GM19025 (cell line): Measurements from ENCODE around the gene DNAJB2.
A peak's percentile ranks its signal among the peaks of the same experiment; 100 is the strongest.
"Not testable (repeated sequence)": the region's sequence is repeated elsewhere in the genome, so short reads cannot be mapped to it uniquely, and the experiment has no call there.

ENCODE experiments used
- ATAC-seq: cut with Tn5 transposase; IDR thresholded peaks from one replicate; pipeline ENCODE4 v1.9.1; 2021; ENCODE audit warnings: mild to moderate bottlenecking, low read depth, moderate library complexity; ENCODE audit not compliant: unreplicated experiment

The DNAJB2 gene

DNA sequence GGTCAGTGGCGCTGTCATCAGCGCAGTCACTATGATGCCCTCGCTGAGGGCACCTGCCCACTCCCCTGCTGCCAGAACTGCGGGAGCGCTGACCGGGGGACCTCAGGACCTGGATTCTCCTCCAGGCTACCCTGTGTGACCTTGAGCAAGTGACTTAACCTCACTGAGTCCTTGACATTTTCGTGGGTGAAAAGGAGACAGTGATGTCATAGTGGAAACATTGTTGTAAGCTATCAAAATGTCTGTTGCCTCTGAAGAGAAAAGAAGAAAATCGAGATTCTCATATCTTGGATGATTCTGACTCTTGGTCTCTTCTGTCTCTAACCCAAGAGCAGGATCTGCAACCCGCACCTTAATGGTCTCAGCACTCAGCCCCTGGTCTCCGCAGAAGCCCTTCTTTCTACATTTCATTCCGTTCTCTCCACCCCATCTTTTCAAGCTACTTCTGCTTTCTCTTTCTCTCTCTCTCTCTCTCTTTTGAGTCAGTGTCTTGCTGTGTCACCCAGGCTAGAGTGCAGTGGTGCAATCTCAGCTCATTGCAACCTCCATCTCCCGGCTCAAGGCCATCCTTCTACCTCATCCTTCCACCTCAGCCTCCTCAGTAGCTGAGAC lies 24.5 kb upstream of the DNAJB2 start:
- peak; percentile 9 for ATAC-seq

DNA sequence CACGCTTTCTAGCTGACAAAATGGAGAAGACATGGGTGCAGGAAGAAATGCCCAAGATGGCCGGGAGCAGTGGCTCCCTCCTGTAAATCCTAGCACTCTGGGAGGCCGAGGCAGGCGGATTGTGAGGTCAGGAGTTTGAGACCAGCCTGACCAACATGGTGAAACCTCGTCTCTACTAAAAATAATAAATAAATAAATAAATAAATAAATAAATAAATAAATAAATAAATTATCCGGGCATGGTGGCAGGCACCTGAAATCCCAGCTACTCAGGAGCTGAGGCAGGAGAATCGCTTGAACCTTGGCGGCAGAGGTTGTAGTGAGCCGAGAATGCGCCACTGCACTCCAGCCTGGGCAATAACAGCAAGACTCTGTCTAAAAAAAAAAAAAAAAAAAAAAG lies 20.2 kb upstream of the DNAJB2 start:
- ATAC-seq: not testable (repeated sequence)

DNA sequence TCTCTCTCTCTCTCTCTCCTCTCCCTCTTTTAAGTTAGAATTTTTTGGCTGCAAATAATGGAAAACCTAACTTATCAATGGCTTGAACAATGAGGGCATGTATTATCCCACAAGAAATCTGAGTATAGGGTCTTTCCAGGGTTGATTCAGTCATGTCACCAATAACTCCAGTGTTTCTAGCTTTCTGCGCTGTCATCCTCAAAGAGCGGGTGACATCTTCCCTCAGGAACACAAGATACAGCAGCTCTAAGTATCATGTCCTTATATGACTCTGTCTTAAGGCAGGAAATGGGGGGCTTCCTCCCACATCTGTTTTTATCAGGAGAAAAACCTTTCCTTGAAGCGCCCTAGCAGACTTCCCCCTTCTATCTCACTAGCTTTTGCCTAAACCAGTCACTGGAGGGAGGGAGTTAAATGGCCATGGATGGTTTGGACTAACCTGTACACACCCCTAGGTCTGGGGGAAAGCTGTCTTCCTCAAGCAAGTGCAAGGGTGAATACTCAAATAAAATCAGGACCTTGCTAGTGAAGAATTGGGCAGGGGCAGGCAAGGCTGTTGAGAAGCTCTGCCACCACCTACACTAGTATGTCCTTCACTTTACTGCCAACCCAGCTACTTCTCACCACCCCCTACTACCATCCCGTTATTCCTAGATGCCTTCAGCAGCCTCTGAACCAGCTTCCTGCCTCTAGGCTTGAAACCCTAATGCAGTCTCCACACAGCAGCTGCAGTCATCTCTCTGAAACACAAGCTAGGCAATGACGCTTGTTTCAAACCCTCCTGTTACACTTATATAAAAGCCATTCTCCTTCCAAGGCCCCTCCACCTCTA lies 17.9 kb upstream of the DNAJB2 start:
- ATAC-seq: no peak

GRCh38 chr2:219266232-219266631 lies 12.9 kb upstream of the DNAJB2 start:
- ATAC-seq: no peak

DNA sequence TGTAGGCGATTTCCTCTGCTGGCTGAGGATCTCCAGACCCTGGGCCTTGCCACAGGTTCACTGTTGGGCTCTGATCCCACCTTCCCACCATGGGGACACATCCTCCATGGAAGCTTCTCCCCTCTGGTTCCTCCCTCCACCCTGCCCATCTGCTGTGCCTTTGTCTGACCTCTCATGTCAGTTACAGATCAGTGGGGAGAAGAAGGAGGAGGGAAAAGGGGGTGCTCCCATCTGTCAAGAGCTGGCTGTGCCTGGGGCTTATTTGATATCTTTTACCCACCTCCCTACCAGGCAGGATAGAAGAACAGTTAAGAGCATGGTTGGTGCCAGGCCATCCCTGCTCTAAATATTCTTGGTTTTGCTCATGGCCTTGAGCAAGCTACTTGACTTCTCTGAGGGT lies 12.3 kb upstream of the DNAJB2 start:
- no peak for ATAC-seq

DNA sequence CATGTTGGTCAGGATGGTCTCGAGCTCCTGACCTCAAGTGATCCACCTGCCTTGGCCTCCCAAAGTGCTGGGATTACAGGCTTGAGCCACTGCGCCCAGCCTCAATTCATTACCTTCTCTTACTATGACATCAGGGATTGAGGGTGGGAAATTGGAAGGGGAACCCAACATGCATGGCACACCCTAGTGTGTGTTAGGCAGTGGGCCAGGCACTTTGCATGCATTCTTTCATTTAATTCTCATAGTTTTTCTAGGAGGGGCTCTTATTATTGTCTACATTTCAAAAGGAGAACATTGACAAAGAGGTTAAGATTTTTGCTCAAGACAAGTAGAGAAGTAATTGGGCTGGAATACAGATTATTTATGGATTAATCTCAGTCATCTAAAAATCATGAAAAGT lies 10.9 kb upstream of the DNAJB2 start:
- no peak for ATAC-seq

- ATAC-seq: no peak
Observed at GRCh38 chr2:219269362-219270054, 9.7 kb upstream of the DNAJB2 start.

- no peak for ATAC-seq
Observed at GRCh38 chr2:219270055-219270372, 9.2 kb upstream of the DNAJB2 start.

GRCh38 chr2:219271021-219271420 lies 8.1 kb upstream of the DNAJB2 start:
- ATAC-seq: no peak

DNA sequence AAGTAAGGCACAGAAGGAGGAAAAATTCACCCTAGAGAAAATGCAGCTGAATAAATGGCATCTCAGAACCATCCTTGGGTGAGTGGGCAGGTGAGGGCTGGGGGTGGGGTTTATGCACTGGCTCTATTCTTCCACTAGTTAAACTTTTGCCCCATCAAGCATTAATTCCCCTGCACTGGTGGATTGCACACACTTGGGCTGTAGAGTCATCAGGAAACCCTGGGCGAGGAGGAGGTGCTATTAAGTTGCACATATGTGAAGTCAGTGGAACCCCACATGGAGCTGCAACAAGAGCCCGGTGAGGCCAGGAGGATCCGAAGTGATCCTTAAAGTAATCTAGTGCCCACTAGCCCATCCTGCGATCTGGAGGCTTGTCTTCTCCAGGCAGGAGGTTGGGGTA lies 6.8 kb upstream of the DNAJB2 start:
- no peak for ATAC-seq

DNA sequence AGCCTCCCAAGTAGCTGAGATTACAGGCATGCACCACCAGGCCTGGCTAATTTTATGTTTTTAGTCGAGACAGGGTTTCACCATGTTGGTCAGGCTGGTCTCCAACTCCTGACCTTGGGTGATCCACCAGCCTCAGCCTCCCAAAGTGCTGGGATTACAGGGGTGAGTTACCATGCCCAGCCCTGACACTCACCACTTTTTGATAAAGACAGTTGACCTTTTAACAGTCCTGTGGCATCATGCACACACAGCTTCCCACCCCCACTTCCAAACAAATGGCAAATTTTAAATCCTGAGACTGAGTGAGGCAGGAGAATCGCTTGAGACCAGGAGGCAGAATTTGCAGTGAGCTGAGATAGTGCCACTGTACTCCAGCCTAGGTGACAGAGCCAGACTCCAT lies 6.2 kb upstream of the DNAJB2 start:
- no peak for ATAC-seq

DNA sequence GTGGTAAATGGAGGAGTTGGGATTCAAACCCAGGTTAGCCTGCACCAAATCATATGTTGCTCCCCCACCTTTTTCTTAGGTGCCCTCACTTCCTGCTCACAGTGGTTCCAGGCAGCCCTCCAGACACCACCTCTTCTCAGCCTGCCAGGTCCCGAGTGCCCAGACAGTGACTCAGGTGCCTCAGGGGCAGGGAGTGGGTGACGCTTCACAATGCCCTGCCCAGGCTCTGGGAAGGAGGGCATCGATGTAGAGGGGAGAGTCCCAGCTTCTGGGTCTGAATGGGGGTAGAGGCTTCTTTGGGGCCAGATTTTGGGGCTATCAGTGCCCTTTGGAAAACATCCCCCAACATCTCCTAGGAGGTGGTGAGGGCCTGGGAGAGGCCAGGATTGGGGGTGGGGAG lies 5.2 kb upstream of the DNAJB2 start:
- no peak for ATAC-seq

- no peak for ATAC-seq
Observed at GRCh38 chr2:219274361-219274921, 4.7 kb upstream of the DNAJB2 start.

- no peak for ATAC-seq
Observed at GRCh38 chr2:219277703-219278654, 1.2 kb upstream of the DNAJB2 start.

DNA sequence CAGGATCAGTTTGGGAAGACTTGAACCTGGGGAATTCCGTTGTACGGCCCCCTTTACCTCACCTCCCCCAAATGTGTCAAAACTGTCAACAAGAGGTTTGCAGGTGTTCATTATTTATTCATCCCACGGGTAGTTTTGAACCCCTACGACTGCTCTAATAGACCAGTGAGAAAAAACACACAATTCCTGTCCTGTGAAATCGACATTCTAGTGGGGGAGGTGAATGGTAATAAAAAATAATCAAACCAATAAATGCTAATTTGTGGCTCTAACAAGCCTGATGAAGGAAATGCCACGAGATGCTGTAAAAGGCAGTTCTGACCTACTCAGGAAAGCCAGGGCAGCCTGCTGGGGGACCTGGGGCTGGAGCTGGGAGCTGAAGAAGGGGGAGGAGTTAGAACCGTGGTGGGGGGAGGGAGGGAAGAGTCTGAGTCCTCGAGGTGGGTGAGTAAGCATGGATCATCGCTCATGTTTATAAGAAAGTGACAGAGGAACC lies 463 bp upstream of the DNAJB2 start:
- no peak for ATAC-seq

DNA sequence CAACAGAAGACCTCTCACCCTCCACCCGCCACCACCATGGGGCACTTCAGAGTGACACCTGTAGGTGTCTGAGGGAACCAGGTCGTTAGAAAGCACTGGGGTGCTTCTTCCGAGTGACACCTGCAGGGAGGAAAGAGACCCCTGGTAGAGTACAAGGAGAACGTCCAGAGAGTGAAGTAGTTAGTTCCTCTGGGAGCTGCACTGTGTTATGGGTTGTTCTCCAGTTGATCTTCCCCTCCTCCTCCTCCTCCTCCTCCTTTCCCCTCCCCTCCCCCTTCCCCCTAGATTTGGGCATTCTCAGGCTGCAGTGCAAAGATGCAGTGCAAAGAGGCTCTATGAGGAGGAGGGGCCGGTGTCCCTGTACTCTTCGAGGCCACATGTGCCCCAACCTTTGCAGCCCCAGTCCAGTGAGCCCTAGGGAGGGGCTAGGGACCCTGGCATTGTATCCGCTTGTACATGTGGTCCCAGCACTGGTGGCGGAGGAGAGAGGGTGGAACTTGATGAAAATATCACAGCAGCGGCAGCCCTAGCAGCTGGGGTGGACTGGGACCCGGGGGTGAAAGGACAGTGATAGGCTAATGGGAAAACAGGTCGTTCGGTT lies 850 bp downstream of the DNAJB2 start:
- no peak for ATAC-seq

- ATAC-seq: no peak
Observed at GRCh38 chr2:219280651-219281050, 1.5 kb downstream of the DNAJB2 start.

- no peak for ATAC-seq
Observed at GRCh38 chr2:219281588-219281987, 2.4 kb downstream of the DNAJB2 start.

- no peak for ATAC-seq
Observed at GRCh38 chr2:219282375-219282774, 3.2 kb downstream of the DNAJB2 start.
